Vagina (tissue), 2 donors: ENCODE data around the gene HDAC11. TPM values are rescaled to one million over a fixed set of nuclear protein-coding genes. Genes with fewer than 3 reads are reported as not detected.
"Not testable (repeated sequence)": the region's sequence is repeated elsewhere in the genome, so short reads cannot be mapped to it uniquely, and the experiment has no call there.

Experiments
- DNase-seq, 2 donors: peaks; one replicate each; pipeline ENCODE4 v3.0.0-alpha.2; 2017; ENCODE audit errors: extremely low spot score in 2 of 2
- H3K27ac ChIP-seq: fragments of 200-600 bp; sonication (generic); one replicate; pipeline ENCODE4 v1.5.1; 2019
- H3K27me3 ChIP-seq: fragments of 200-600 bp; sonication (generic); one replicate; pipeline ENCODE4 v1.5.1; 2019
- H3K36me3 ChIP-seq, 2 donors: fragments of 200-600 bp; sonication (generic); one replicate each; pipeline ENCODE4 v1.5.1; 2017 to 2019
- H3K4me1 ChIP-seq: fragments of 200-600 bp; sonication (generic); one replicate; pipeline ENCODE4 v1.5.1; 2019
- H3K4me3 ChIP-seq, 2 donors: fragments of 200-600 bp; sonication (generic); 1 replicate in 1 of 2; 2 replicates in 1 of 2; pipeline ENCODE4 v1.5.1; 2016 to 2019
- H3K9me3 ChIP-seq: fragments of 200-600 bp; sonication (generic); one replicate; pipeline ENCODE4 v1.5.1; 2019
- CTCF ChIP-seq, 3 experiments: fragments of 450-650 bp in 2 of 3; fragments of 200-600 bp in 1 of 3; sonication (generic) in 1 of 3; IDR thresholded peaks; one replicate each; pipeline ENCODE4 v1.5.1; 2017 to 2019; ENCODE audit warnings: antibody characterized with exemption in 3 of 3, mild to moderate bottlenecking in 2 of 3, moderate library complexity in 2 of 3
- POLR2A ChIP-seq, 2 donors: fragments of 450-650 bp; IDR thresholded peaks; one replicate each; pipeline ENCODE4 v1.6.1; 2017; ENCODE audit warnings: antibody characterized with exemption in 2 of 2, mild to moderate bottlenecking in 2 of 2, moderate library complexity in 2 of 2
- POLR2AphosphoS5 ChIP-seq, 2 donors: sonication (generic); formaldehyde crosslinking; IDR thresholded peaks; one replicate each; pipeline ENCODE4 v1.9.0; 2017; ENCODE audit warnings: antibody characterized with exemption in 2 of 2, mild to moderate bottlenecking in 2 of 2, low read depth in 1 of 2; ENCODE audit not compliant: insufficient read depth in 1 of 2
- intact Hi-C: fragments of 100-400 bp; cut with DNase I; formaldehyde crosslinking; loops from one replicate; pipeline ENCODE4 v1.15.1; 2023
- total RNA-seq: library from RNA; depleted of rRNA; stranded (reverse); fragments of >200 nt; gene quantifications from one replicate; pipeline ENCODE4 v1.2.3, GENCODE V29; 2016

HDAC11 gene
- total RNA-seq, 1 donor from 2014 or later, result 12.0 TPM

- Histone ChIP-seq H3K36me3 (peaks cover 0 to 4% of the 10 kb centered on the region in 2 donors), H3K27ac (peak overlapping the region; percentile 46), H3K27me3 (no peaks in the 10 kb centered on the region), H3K4me1 (peaks cover 8% of the 10 kb centered on the region), H3K9me3 (no peaks in the 10 kb centered on the region), H3K4me3 (no peak overlapping the region)
- intact Hi-C loops, result no loop called here
- DNase-seq, result no peak
- TF ChIP-seq CTCF (IDR thresholded peaks at IDR 0.05), result no peak
- TF ChIP-seq POLR2A (IDR thresholded peaks at IDR 0.05), result no peak
- TF ChIP-seq POLR2AphosphoS5 (IDR thresholded peaks at IDR 0.05; ENCODE audit: insufficient read depth in 1 of 2, low read depth in 1 of 2), result no peak
Measured at GRCh38 chr3:13496879-13497278, 16.8 kb downstream of the HDAC11 start.

- peaks cover 8% of the 10 kb centered on the region for H3K4me1 ChIP-seq
- intact Hi-C loops, result no loop called here
- H3K36me3 ChIP-seq, result peaks cover 0 to under 1% of the 10 kb centered on the region in 2 donors
- H3K27ac ChIP-seq, result peak overlapping the region; percentile 46
- H3K4me3 ChIP-seq, result no peak overlapping the region
- H3K9me3 ChIP-seq, result no peaks in the 10 kb centered on the region
- TF ChIP-seq POLR2A (IDR thresholded peaks at IDR 0.05) (no peak), CTCF (IDR thresholded peaks at IDR 0.05) (no peak), POLR2AphosphoS5 (IDR thresholded peaks at IDR 0.05; ENCODE audit: insufficient read depth in 1 of 2, low read depth in 1 of 2) (no peak)
- DNase-seq, result no peak
- H3K27me3 ChIP-seq, result no peaks in the 10 kb centered on the region
Measured at GRCh38 chr3:13497386-13497785, 17.3 kb downstream of the HDAC11 start.

- intact Hi-C loops, result no loop called here
- Histone ChIP-seq H3K4me1 (peaks cover 8% of the 10 kb centered on the region), H3K27ac (no peak overlapping the region), H3K4me3 (no peak overlapping the region), H3K9me3 (no peaks in the 10 kb centered on the region), H3K36me3 (no peaks in the 10 kb centered on the region), H3K27me3 (no peaks in the 10 kb centered on the region)
- DNase-seq, result no peak
- TF ChIP-seq CTCF (IDR thresholded peaks at IDR 0.05), result no peak
- no peak for TF ChIP-seq POLR2AphosphoS5 (IDR thresholded peaks at IDR 0.05; ENCODE audit: insufficient read depth in 1 of 2, low read depth in 1 of 2)
- TF ChIP-seq POLR2A (IDR thresholded peaks at IDR 0.05), result no peak
Measured at GRCh38 chr3:13498354-13499060, 18.4 kb downstream of the HDAC11 start.

- H3K4me1 ChIP-seq, H3K27ac ChIP-seq, H3K36me3 ChIP-seq, H3K27me3 ChIP-seq, H3K9me3 ChIP-seq, DNase-seq, intact Hi-C loops, H3K4me3 ChIP-seq: not testable (repeated sequence)
Measured at GRCh38 chr3:13499246-13499645, 19.1 kb downstream of the HDAC11 start.

- DNase-seq, result no peak
- TF ChIP-seq CTCF (IDR thresholded peaks at IDR 0.05), result peak in 1 of 3 experiments; percentile 9
- no peak for TF ChIP-seq POLR2AphosphoS5 (IDR thresholded peaks at IDR 0.05; ENCODE audit: insufficient read depth in 1 of 2, low read depth in 1 of 2)
- Histone ChIP-seq H3K36me3 (no peaks in the 10 kb centered on the region), H3K27ac (no peak overlapping the region), H3K27me3 (no peaks in the 10 kb centered on the region), H3K4me1 (peaks cover 8% of the 10 kb centered on the region), H3K4me3 (no peak overlapping the region), H3K9me3 (no peaks in the 10 kb centered on the region)
- intact Hi-C loops, result no loop called here
Measured at GRCh38 chr3:13500133-13500885, 20.2 kb downstream of the HDAC11 start.
